ENCODE results near the gene GPANK1. TPM values are rescaled to one million over a fixed set of nuclear protein-coding genes. Genes with fewer than 3 reads are reported as not detected.

The GPANK1 gene
- total RNA-seq, 1 experiment from 2014 or later, result 17.8 TPM

GRCh38 chr6:31632279-31632946, 32.4 kb downstream of the GPANK1 start:
- in situ Hi-C loops (cut with HindIII; ENCODE audit: low pct_unique_long_range_greater_than_20kb, low sequenced_read_pairs), result no loop called here
- no peak for DNase-seq (ENCODE audit: low read depth, low spot score)

- in situ Hi-C loops (cut with HindIII; ENCODE audit: low pct_unique_long_range_greater_than_20kb, low sequenced_read_pairs), result no loop called here
- no peak for DNase-seq (ENCODE audit: low read depth, low spot score)
Measured at GRCh38 chr6:31631681-31632278, 33.0 kb downstream of the GPANK1 start.

GRCh38 chr6:31631209-31631608, 33.6 kb downstream of the GPANK1 start:
- in situ Hi-C loops (cut with HindIII; ENCODE audit: low pct_unique_long_range_greater_than_20kb, low sequenced_read_pairs), result no loop called here
- DNase-seq (ENCODE audit: low read depth, low spot score), result no peak

GRCh38 chr6:31630177-31630934, 34.4 kb downstream of the GPANK1 start:
- in situ Hi-C loops (cut with HindIII; ENCODE audit: low pct_unique_long_range_greater_than_20kb, low sequenced_read_pairs), result no loop called here
- DNase-seq (ENCODE audit: low read depth, low spot score), result no peak

GRCh38 chr6:31629014-31629413, 35.8 kb downstream of the GPANK1 start:
- in situ Hi-C loops (cut with HindIII; ENCODE audit: low pct_unique_long_range_greater_than_20kb, low sequenced_read_pairs), result no loop called here
- no peak for DNase-seq (ENCODE audit: low read depth, low spot score)

- DNase-seq (ENCODE audit: low read depth, low spot score), result no peak
- in situ Hi-C loops (cut with HindIII; ENCODE audit: low pct_unique_long_range_greater_than_20kb, low sequenced_read_pairs), result no loop called here
Measured at GRCh38 chr6:31627690-31628287, 37.0 kb downstream of the GPANK1 start.

- in situ Hi-C loops (cut with HindIII; ENCODE audit: low pct_unique_long_range_greater_than_20kb, low sequenced_read_pairs), result no loop called here
Measured at GRCh38 chr6:31626952-31627351, 37.8 kb downstream of the GPANK1 start.

GRCh38 chr6:31624070-31624469, 40.7 kb downstream of the GPANK1 start:
- in situ Hi-C loops (cut with HindIII; ENCODE audit: low pct_unique_long_range_greater_than_20kb, low sequenced_read_pairs), result no loop called here
- DNase-seq (ENCODE audit: low read depth, low spot score), result no peak

More at GRCh38 chr6:31626952-31627351, 37.8 kb downstream of the GPANK1 start:
- DNase-seq (ENCODE audit: low read depth, low spot score), result no peak

GRCh38 chr6:31622684-31623091, 42.1 kb downstream of the GPANK1 start:
- DNase-seq (ENCODE audit: low read depth, low spot score), result no peak
- in situ Hi-C loops (cut with HindIII; ENCODE audit: low pct_unique_long_range_greater_than_20kb, low sequenced_read_pairs), result no loop called here

GRCh38 chr6:31621991-31622390, 42.8 kb downstream of the GPANK1 start:
- in situ Hi-C loops (cut with HindIII; ENCODE audit: low pct_unique_long_range_greater_than_20kb, low sequenced_read_pairs), result no loop called here
- no peak for DNase-seq (ENCODE audit: low read depth, low spot score)

GRCh38 chr6:31621320-31621939, 43.4 kb downstream of the GPANK1 start:
- in situ Hi-C loops (cut with HindIII; ENCODE audit: low pct_unique_long_range_greater_than_20kb, low sequenced_read_pairs), result no loop called here

GRCh38 chr6:31620586-31621319, 44.0 kb downstream of the GPANK1 start, which contains the start of gene PRRC2A:
Gene PRRC2A (plus strand): TSS chr6:31620715. CDS start chr6:31622790, 2,075 bp downstream.
- DNase-seq (ENCODE audit: low read depth, low spot score), result peak; percentile 71
- in situ Hi-C loops (cut with HindIII; ENCODE audit: low pct_unique_long_range_greater_than_20kb, low sequenced_read_pairs), result no loop called here

More at GRCh38 chr6:31621320-31621939, 43.4 kb downstream of the GPANK1 start:
- no peak for DNase-seq (ENCODE audit: low read depth, low spot score)

- in situ Hi-C loops (cut with HindIII; ENCODE audit: low pct_unique_long_range_greater_than_20kb, low sequenced_read_pairs), result no loop called here
- DNase-seq (ENCODE audit: low read depth, low spot score), result peak; percentile 98
Measured at GRCh38 chr6:31619805-31620585, 44.8 kb downstream of the GPANK1 start.

- no peak for DNase-seq (ENCODE audit: low read depth, low spot score)
- in situ Hi-C loops (cut with HindIII; ENCODE audit: low pct_unique_long_range_greater_than_20kb, low sequenced_read_pairs), result no loop called here
Measured at GRCh38 chr6:31617010-31617409, 47.8 kb downstream of the GPANK1 start.

GRCh38 chr6:31615748-31616147, 49.0 kb downstream of the GPANK1 start:
- DNase-seq (ENCODE audit: low read depth, low spot score), result no peak
- in situ Hi-C loops (cut with HindIII; ENCODE audit: low pct_unique_long_range_greater_than_20kb, low sequenced_read_pairs), result no loop called here

- DNase-seq (ENCODE audit: low read depth, low spot score), result no peak
- in situ Hi-C loops (cut with HindIII; ENCODE audit: low pct_unique_long_range_greater_than_20kb, low sequenced_read_pairs), result no loop called here
Measured at GRCh38 chr6:31614684-31615578, 49.9 kb downstream of the GPANK1 start, which contains the start of gene AIF1. Gene AIF1 (plus strand): TSS chr6:31615234. CDS start chr6:31615330, 96 bp downstream.
